GM19438 (cell line): ENCODE results near the gene TCP1.
"Not testable (repeated sequence)": the region's sequence is repeated elsewhere in the genome, so short reads cannot be mapped to it uniquely, and the experiment has no call there.

Experiments used
- ATAC-seq: cut with Tn5 transposase; IDR thresholded peaks from one replicate; pipeline ENCODE4 v1.9.1; 2021; ENCODE audit warnings: low read depth; ENCODE audit not compliant: unreplicated experiment

TCP1 gene

GRCh38 chr6:159817951-159818739, 28.7 kb upstream of the TCP1 start:
- no peak for ATAC-seq

- not testable (repeated sequence) for ATAC-seq
Observed at GRCh38 chr6:159816775-159817174, 27.4 kb upstream of the TCP1 start.

GRCh38 chr6:159815410-159815809, 26.0 kb upstream of the TCP1 start:
- ATAC-seq, result no peak

- no peak for ATAC-seq
Observed at GRCh38 chr6:159813781-159814180, 24.4 kb upstream of the TCP1 start.

GRCh38 chr6:159809149-159809548, 19.7 kb upstream of the TCP1 start:
- peak; percentile 72 for ATAC-seq

GRCh38 chr6:159808647-159809046, 19.2 kb upstream of the TCP1 start:
- ATAC-seq, result no peak

GRCh38 chr6:159807150-159807858, 17.9 kb upstream of the TCP1 start:
- no peak for ATAC-seq

GRCh38 chr6:159806021-159806458, 16.6 kb upstream of the TCP1 start:
- no peak for ATAC-seq

- no peak for ATAC-seq
Observed at GRCh38 chr6:159805440-159806020, 16.1 kb upstream of the TCP1 start.

GRCh38 chr6:159804504-159804903, 15.1 kb upstream of the TCP1 start:
- no peak for ATAC-seq

GRCh38 chr6:159801935-159802334, 12.5 kb upstream of the TCP1 start:
- ATAC-seq, result no peak

GRCh38 chr6:159800141-159800865, 10.9 kb upstream of the TCP1 start, which contains the start of gene PNLDC1:
Gene PNLDC1, plus strand, starts transcription at chr6:159800276. Its CDS starts 32 bp downstream, at chr6:159800308.
- no peak for ATAC-seq

GRCh38 chr6:159797554-159797953, 8.2 kb upstream of the TCP1 start:
- no peak for ATAC-seq

- ATAC-seq, result not testable (repeated sequence)
Observed at GRCh38 chr6:159794976-159795375, 5.6 kb upstream of the TCP1 start.

- no peak for ATAC-seq
Observed at GRCh38 chr6:159790956-159791598, 1.7 kb upstream of the TCP1 start.

- ATAC-seq, result peak; percentile 82
Observed at GRCh38 chr6:159790149-159790955, 950 bp upstream of the TCP1 start, which contains the start of gene MRPL18. Gene MRPL18, plus strand, starts transcription at chr6:159790467. Its CDS starts 121 bp downstream, at chr6:159790588.

GRCh38 chr6:159788753-159789376, 537 bp downstream of the TCP1 start:
- ATAC-seq, result no peak

GRCh38 chr6:159788276-159788675, 1.1 kb downstream of the TCP1 start:
- ATAC-seq, result no peak

GRCh38 chr6:159778542-159779103, 10.8 kb downstream of the TCP1 start:
- ATAC-seq, result no peak
